HG03108 (cell line): Measurements from ENCODE around the gene SLC7A7.
"Not testable (repeated sequence)": the region's sequence is repeated elsewhere in the genome, so short reads cannot be mapped to it uniquely, and the experiment has no call there.

Experiments
- ATAC-seq: cut with Tn5 transposase; IDR thresholded peaks from one replicate; pipeline ENCODE4 v1.9.1; 2021; ENCODE audit warnings: moderate library complexity; ENCODE audit not compliant: unreplicated experiment

Gene SLC7A7

DNA sequence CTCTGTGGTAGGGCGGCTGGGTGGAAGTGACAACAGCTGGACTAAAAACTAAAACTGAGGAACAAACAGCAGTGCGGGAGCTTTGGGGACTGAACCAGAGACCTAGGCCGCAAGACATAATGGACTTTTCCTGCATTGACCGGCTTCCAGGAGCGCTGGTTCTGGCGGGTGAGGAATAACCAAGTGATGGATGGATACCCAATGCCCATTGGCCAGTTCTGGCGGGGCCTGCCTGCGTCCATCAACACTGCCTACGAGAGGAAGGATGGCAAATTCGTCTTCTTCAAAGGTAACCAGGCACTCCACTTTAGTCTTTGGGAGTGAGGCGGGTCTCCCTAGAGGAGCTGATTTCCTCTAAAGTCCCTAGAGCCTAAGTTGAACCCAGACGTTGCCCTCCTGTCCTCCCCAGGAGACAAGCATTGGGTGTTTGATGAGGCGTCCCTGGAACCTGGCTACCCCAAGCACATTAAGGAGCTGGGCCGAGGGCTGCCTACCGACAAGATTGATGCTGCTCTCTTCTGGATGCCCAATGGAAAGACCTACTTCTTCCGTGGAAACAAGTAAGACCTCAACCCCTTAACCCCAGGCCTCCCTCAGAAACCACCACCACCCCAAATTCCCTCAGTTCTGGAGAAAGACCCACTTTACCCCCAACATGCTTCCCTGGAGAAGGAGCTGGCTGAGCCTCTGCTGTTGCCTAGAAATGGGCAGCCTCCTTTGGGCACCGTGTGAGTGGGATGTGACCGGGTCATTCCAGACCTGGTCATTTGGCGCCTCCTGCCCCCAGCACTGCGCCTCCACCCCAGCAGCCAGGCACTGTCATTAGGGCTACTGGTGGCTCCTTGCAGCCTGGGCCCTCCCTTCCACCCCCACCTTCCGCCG lies 29.2 kb upstream of the SLC7A7 start:
- no peak for ATAC-seq

DNA sequence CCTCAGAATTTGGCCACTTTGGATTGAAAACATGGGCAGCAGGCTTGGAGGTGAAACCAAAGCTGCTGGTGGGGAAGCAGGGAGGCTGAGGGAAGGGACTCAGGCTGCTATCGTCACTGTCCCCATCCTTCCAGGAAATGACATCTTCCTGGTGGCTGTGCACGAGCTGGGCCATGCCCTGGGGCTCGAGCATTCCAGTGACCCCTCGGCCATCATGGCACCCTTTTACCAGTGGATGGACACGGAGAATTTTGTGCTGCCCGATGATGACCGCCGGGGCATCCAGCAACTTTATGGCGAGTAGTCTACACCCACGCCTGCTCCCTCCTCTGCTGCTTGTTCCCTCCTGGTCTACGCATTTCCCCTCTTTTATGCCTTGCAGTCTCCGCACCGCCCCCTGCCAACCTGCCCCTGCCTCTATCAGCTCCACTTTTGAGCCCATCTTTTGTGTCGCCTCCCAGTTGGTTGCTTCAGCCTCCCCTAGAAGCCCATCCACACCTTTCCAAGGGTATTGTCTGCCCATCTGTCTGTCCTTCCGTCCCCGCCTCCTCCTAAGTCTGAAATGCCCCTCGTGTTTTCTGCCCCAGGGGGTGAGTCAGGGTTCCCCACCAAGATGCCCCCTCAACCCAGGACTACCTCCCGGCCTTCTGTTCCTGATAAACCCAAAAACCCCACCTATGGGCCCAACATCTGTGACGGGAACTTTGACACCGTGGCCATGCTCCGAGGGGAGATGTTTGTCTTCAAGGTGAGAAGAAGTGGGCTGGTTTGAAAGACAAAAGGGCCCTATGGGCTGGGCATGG lies 28.1 kb upstream of the SLC7A7 start:
- no peak for ATAC-seq

DNA sequence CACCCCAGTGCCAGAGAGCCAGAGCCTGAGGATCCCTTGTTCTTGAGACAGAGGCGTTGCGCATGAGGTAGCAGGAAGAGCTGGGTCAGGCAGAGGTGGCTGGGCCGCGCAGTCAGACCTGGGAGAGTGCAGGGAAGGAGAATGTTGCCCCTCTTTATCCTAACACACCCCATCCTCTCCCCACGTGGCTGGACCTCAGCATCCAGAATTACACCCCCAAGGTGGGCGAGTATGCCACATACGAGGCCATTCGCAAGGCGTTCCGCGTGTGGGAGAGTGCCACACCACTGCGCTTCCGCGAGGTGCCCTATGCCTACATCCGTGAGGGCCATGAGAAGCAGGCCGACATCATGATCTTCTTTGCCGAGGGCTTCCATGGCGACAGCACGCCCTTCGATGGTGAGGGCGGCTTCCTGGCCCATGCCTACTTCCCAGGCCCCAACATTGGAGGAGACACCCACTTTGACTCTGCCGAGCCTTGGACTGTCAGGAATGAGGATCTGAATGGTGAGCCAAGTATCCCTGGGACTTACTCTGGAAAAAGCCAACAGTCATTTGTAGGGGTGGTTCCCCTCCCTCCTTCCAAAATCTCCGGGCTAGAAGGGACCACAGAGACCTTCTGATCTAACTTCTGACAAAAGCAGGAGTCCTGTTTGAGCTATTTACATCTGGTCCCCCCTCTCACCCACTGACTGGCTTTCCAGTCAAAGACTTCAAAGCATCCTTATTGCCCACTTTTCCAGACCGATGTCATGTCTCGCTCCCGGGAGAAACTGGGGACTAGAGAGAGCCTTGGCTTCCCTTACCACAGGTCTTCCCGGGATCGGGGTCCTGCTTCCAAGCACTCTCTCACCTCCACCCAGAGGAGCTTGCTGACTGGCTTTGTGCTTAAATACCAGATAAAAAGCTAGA lies 27.2 kb upstream of the SLC7A7 start:
- ATAC-seq: no peak

DNA sequence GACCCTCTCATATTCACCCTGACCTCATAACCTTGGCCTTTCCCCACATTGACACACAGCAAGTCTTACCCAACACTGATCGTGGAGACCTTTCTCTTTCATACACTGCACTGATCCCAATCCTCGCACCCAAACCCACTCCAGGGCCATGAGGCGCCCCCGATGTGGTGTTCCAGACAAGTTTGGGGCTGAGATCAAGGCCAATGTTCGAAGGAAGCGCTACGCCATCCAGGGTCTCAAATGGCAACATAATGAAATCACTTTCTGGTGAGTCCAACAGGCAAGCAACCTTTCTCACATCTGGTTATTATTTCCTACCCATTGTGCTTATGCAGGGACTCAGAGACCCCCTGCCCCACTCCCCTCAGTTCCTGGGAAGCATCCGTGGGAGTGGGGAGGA lies 26.5 kb upstream of the SLC7A7 start:
- no peak for ATAC-seq

DNA sequence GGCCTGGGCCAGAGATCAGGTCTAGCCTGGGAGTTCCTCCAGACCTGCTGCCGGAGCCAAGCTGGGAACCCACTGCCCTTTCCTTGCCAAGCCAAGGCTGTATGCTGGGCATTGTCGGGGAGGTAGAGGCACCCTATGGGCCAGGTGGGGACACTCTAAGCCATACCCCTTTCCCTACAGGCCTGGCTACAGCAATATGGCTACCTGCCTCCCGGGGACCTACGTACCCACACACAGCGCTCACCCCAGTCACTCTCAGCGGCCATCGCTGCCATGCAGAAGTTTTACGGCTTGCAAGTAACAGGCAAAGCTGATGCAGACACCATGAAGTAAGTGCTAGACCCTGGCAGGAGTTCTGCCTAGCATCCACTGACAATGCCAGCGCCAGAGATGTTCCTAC lies 26.1 kb upstream of the SLC7A7 start:
- no peak for ATAC-seq

DNA sequence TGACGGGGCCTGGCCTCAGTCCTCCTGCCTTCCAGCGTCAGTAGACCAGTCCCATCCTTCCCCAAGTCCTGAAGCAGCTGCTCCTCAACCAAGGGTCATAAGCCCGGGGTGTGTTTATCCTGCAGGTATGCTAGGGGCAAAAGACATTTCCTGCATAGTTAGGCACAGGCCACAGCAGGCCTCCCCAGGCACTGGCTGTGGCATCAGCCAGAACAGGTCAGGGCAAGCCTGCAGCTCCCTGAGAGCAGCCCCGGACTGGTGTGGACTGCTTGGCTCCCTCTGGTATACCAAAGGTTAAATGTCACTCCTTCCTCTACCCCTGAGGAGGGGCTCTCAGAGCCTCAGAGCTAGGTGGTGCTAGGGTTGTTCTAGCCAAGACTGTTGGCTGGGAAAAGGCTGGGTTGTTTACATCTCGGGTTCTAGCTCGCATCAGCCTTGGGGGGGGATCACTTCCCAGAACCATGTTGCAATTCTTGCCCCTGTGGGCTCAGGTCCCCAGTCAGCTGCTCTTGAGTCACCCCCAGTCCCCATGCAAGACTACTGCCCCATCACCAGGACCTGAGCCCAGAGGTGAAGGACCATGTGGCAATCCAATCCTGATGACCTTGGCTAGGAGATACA lies 24.0 kb upstream of the SLC7A7 start:
- no peak for ATAC-seq

DNA sequence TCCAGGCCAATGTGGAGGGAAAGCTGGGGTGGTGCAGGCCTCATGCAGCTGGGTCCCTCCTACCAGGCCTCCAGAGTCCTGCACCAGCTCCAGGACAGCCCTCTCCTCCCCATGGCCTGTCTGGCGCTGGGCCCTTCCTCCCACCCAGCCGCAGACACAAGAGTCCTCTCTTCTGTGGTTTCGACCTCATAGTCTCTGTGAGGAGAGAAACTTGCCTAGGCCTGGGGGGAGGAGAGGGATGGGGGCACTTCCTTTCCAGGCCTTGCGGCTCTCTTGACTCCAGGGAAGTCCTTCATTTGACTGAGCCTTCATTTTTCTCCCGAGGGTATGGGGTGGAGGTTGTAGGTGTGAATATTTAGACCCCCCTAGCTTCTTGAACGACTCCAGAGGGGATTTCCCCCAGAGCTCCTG lies 23.4 kb upstream of the SLC7A7 start:
- no peak for ATAC-seq

DNA sequence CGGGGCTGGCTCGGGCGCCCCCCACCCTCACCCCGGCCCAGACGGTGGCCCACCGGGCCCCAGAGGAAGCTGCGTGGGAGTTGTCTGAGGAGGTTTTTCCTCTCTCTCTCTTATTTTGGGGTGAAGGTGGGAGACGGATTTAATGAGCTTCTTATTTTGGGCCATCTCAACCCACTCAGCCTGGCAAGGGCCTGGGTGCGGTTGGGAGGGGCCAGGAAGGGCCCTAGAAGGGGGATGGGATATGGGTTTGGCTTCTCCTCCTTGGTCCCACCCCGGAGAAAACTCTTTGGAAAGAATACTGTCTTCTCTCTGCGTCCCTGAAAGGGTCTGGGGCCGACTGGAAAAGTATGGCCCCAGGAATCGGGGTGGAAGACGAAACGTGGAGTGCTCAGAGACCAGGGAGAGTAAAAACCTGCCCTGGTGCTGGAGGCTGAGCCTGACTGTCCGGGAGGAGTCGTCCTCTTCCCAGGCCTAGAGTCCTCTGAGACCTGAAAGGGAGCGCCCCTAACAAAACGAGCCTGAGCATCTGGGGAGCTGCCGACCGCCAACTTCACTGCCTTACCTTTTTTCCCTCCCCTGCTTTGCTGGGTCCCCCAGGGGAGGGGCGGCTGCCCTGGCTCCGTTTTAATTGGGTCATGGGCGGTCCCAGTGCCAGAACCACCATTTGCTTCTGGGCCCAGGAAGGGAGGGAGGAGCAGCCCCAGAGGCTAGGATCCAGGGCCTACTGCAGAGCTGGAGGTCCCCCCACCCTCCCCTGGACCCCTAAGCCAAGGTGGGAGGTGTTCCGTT lies 22.7 kb upstream of the SLC7A7 start:
- no peak for ATAC-seq

DNA sequence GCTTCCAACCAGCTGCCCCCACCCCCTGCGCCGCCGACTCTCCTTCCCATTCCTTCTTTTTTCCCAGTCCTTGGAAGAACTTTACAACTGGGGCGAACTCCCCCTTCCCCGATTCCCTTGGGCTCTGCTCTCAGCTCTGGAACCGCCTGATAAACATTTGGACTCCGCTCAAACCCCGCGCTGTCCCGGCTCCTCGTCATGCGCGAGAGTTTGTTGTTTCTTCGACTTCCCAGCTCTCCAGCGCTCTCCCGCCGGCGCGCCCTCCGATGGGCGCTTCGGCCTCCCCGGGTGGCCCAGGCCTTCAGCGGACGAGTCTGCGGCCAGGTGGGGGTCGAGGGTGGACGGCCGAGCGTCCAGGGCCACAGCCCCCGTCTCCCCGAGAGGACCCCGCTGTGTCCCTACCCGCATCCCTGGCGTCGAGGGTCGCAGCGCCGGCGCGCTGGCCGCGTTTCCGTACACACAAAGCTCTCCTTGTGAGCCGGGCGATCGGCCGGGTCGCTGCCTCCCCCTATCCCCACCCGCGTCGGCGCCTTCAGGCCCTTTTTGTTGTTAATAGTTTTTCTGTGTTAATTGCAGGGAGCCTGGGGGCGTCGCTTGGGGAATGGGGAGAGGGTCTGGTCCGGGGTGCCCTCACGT lies 22.0 kb upstream of the SLC7A7 start:
- ATAC-seq: no peak

DNA sequence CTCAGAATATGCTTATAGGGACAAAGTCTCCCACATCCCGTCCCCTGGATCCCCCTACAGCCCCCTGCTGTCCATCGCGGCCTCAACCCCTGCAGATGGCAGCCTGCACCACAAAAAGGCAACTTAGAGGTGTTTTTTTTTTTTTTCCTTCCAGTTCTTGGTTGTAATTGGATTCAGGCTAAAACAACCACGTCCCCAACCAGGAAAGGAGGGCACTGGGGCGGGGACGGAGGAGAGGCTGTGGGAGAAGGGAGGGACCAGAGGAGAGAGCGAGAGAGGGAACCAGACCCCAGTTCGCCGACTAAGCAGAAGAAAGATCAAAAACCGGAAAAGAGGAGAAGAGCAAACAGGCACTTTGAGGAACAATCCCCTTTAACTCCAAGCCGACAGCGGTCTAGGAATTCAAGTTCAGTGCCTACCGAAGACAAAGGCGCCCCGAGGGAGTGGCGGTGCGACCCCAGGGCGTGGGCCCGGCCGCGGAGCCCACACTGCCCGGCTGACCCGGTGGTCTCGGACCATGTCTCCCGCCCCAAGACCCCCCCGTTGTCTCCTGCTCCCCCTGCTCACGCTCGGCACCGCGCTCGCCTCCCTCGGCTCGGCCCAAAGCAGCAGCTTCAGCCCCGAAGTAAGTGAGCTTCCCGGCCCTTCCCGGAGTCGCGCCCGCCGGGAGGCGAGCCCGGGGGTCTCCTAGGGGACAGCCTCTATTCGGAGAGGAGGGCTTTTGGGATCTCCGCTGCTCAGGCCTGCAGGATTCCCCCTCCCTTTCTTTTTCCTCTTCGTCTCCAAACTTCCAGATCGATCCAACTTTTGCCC lies 21.3 kb upstream of the SLC7A7 start, which contains the start of gene MMP14:
MMP14 (plus strand) TSS at position 285 of the 813 bp plus-strand sequence; CDS start at position 518, 233 bp downstream.
- no peak for ATAC-seq

DNA sequence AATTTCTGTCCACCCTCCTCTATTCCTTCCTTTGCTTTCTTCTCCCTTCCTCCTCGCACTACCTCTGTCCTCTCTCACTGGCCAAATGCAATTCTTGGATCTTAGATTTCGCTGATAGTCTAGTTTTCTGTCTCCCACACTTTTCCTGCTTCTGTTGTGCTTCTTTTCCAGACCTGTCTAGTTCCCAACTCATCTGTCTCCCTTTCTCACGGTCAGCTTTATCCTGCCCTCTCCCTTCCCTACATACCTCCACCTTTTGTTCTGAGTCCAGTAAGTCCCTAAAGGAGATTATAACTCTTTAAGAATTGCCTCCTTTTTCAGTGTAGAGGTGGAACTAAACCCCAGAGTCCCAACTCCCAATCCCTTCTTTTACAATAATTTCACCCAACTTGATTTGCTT lies 20.3 kb upstream of the SLC7A7 start:
- no peak for ATAC-seq

DNA sequence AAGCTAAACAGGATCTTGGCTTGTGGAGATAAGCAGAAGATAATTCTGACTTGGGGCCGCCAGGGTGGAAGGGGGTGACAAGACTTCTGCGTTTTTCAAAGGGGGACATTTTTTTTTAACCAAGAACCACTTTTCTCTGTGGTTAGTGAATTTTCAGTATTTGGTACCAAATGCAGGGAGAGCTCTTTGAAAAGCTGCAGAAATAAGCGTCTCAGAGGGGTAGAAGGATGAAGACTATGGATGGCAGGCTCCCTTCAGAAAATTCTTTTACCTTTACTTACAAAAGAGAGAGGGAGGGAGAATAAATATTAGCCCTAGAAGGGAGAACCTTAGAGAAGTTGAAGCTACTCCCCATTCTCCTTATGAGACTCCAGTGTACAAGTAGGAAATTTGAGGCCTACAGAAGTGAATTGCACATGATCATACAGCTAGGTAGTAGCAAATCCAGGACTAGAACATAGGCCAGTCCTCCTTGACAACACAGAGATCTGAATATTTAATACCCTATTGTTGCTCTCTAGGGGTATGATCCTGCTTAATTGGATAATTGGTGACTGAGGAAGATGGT lies 15.3 kb upstream of the SLC7A7 start:
- no peak for ATAC-seq

DNA sequence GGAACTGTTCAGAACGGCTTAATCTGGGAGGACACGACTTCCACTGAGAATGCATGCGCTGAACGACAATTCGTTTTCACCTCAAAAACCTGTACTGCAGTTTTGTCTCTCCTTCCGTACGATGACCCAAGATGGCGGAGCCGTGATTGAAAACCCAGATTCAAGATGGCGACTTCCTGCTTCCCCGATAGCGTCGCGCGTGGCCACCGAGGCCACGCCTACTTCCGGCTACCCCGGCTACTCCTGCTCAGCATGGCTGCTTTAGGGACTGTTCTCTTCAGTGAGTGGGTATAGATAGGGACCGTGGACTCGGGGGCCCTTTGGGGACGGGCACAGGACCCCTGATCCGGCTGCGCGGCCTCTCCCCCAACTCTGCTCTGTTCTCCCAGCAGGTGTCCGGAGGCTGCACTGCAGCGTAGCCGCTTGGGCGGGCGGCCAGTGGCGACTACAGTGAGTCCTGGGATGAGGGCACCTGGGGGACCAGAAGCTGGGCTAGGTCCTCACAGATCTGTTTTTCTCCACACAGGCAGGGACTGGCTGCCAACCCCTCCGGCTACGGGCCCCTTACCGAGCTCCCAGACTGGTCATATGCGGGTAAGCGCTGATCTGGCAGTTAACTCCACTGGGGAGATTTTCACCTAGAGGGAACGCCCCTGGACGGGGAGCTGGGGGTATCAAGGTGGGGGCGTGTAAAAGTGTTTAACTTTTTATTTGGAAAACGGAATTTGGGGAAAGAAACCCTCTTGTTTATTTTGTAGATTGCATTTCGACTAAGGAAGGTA lies 14.6 kb upstream of the SLC7A7 start, which contains the start of gene MRPL52:
MRPL52 (plus strand) TSS at position 227 of the 782 bp plus-strand sequence; CDS start at position 253, 26 bp downstream.
- peak; percentile 77 for ATAC-seq

DNA sequence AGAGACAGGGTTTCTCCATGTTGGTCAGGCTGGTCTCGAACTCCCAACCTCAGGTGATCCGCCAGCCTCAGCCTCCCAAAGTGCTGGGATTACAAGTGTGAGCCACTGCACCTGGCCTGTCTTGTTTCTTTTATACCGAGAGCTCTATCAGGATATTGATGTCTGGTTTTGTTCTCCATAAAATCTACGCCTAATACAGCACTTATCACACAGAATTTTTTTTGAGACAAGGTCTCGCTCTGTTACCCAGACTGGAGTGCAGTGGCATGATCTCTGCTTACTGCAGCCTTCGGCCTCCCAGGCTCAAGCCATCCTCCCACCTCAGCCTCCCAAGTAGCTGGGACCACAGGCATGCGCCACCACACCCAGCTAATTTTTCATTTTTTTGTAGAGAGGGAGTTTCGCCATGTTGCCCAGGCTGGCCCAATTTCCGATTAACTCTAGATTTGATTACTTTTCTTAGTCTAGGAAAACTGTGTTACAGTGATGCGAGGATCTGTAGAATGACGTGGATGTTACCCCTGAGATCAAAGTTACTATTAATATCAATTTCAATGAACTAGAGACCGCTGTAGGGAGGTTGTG lies 13.9 kb upstream of the SLC7A7 start:
- ATAC-seq: not testable (repeated sequence)

DNA sequence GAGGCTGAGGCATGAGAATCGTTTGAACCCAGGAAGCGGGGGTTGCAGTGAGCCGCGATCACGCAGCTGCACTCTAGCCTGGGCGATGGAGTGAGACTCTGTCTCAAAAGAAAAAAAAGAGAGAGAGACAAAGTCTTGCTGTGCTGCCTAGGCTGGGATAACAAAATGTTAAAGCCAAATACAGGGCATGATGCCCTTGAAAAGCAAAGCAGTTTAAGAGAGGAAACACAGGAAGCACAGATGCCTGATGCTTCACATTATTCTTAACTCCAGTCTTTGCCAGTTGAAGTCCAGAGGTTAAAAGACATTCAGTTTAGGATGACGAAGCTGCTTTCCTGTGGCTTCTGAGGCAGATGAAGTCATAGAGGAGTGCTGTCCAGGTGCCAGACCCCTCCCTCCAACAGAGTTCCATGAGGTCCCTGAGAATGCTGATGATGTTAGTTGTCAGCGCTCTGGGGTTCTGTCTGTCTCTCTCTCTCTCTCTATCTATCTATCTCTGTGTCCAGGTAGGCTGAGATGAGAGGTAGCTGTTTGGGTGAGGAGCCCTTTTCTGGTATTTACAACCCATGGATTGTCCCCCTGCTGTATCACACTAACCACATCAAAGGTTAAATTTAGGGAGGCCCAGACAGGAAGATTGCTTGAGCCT lies 9.6 kb upstream of the SLC7A7 start:
- no peak for ATAC-seq

DNA sequence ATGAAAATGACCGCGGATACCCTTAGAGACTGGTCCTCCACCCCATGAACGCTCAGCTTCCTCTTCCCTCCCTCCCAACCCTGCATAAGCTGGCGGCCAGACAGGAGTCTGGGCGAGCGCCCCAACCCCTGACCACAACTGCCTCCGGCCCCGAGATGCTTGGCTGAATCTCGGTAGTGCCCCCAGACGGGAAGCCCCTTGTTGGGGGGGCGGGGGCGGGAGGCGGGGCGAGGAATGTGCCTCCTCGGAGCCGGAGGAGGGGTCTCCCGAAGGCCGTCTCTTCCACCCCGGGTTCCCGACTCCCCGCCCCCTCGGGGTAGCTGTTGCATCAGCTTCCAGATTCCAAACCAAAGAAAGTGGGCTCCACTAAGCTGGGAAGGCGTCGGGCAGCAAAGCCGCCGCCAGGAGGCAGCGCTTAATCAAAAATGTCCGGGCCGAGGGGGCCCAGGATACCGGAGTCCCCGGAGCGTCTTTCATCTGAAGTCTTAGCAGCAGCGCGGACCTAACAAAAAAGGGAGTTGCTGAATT lies 7.4 kb upstream of the SLC7A7 start:
- peak; percentile 49 for ATAC-seq
